Nephron (organoid): ENCODE results near the gene FHOD3.

Source experiments
- H3K27ac Mint-ChIP-seq, 3 experiments: 2 replicates each; pipeline ENCODE4 v1.8.0; 2020; ENCODE audit warnings: mixed read lengths in 3 of 3, mild to moderate bottlenecking in 2 of 3, moderate library complexity in 1 of 3
- H3K27me3 Mint-ChIP-seq: 2 replicates; pipeline ENCODE4 v1.8.0; 2021; ENCODE audit warnings: low read depth, mild to moderate bottlenecking, moderate library complexity, mixed read lengths
- H3K36me3 Mint-ChIP-seq: 2 replicates; pipeline ENCODE4 v1.8.0; 2020; ENCODE audit warnings: low read depth, mixed read lengths
- H3K4me1 Mint-ChIP-seq: 2 replicates; pipeline ENCODE4 v1.8.0; 2020; ENCODE audit warnings: mixed read lengths
- H3K4me3 Mint-ChIP-seq, 3 experiments: 2 replicates each; pipeline ENCODE4 v1.8.0; 2020; ENCODE audit warnings: mild to moderate bottlenecking in 3 of 3, mixed read lengths in 3 of 3, moderate library complexity in 2 of 3
- H3K9me3 Mint-ChIP-seq: 2 replicates; pipeline ENCODE4 v1.8.0; 2020; ENCODE audit warnings: mixed read lengths
- TF ChIP-seq, protein P1 (sequence below), 3 experiments: fragments of 200-600 bp; sonication (generic); IDR thresholded peaks; one replicate each; pipeline ENCODE4 v1.5.0; 2021; ENCODE audit warnings: antibody characterized with exemption in 3 of 3; ENCODE audit not compliant: unreplicated experiment in 3 of 3

FHOD3 gene

DNA sequence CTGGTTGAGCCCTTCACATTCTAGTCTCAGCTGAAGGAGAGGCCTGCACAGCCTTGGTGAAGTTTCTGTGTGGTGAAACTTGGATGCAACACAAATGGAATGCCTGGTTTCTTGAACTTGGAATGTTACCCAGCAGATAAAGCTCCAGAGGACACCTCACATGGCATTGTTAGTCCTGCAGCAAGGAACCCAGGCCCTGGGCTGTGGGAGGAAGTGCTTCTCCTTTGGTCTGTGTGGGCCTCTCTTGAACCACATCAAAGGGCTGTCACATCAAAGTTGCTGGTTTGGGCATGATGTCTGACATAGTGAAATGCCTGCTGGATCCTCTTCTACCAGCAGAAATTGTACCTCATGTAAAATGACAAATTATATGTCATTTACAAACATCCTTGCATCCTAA is 198.5 kb downstream of the FHOD3 start:
- TF ChIP-seq, protein P1, sequence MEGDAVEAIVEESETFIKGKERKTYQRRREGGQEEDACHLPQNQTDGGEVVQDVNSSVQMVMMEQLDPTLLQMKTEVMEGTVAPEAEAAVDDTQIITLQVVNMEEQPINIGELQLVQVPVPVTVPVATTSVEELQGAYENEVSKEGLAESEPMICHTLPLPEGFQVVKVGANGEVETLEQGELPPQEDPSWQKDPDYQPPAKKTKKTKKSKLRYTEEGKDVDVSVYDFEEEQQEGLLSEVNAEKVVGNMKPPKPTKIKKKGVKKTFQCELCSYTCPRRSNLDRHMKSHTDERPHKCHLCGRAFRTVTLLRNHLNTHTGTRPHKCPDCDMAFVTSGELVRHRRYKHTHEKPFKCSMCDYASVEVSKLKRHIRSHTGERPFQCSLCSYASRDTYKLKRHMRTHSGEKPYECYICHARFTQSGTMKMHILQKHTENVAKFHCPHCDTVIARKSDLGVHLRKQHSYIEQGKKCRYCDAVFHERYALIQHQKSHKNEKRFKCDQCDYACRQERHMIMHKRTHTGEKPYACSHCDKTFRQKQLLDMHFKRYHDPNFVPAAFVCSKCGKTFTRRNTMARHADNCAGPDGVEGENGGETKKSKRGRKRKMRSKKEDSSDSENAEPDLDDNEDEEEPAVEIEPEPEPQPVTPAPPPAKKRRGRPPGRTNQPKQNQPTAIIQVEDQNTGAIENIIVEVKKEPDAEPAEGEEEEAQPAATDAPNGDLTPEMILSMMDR (IDR thresholded peaks at IDR 0.05; ENCODE audit: unreplicated experiment in 3 of 3), result no peak

DNA sequence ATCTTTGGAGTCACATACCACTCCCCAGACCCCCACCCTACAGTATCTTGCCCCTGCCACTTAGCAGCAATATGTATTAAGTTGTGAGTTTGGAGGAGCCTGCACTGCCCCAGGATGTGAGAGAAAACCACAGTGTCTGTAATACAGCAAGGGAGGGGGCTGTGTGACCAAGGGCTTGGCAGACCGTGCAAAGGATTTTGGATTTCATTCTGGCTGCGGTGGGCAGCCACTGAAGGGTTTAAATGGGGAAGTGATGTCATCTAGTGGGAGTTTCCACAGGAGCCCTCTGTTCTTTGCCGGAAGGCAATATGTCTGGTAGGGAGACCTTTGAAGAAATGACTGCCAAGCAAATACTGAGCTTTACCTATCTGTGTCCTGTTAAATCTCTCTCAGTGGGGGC is 202.4 kb downstream of the FHOD3 start:
- TF ChIP-seq, protein P1 (IDR thresholded peaks at IDR 0.05; ENCODE audit: unreplicated experiment in 3 of 3), result no peak
- H3K27ac Mint-ChIP-seq, result no peak overlapping the region
- no peak overlapping the region for H3K4me3 Mint-ChIP-seq
- peaks cover 3% of the 10 kb centered on the region for H3K27me3 Mint-ChIP-seq
- H3K9me3 Mint-ChIP-seq, result no peaks in the 10 kb centered on the region
- no peaks in the 10 kb centered on the region for H3K4me1 Mint-ChIP-seq
- H3K36me3 Mint-ChIP-seq, result peaks cover 8% of the 10 kb centered on the region

More for the DNA sequence above, 198.5 kb downstream of the FHOD3 start:
- H3K4me3 Mint-ChIP-seq, result no peak overlapping the region
- peaks cover 3% of the 10 kb centered on the region for H3K27me3 Mint-ChIP-seq
- H3K27ac Mint-ChIP-seq, result no peak overlapping the region
- no peaks in the 10 kb centered on the region for H3K36me3 Mint-ChIP-seq
- no peaks in the 10 kb centered on the region for H3K9me3 Mint-ChIP-seq
- peaks cover 18% of the 10 kb centered on the region for H3K4me1 Mint-ChIP-seq

DNA sequence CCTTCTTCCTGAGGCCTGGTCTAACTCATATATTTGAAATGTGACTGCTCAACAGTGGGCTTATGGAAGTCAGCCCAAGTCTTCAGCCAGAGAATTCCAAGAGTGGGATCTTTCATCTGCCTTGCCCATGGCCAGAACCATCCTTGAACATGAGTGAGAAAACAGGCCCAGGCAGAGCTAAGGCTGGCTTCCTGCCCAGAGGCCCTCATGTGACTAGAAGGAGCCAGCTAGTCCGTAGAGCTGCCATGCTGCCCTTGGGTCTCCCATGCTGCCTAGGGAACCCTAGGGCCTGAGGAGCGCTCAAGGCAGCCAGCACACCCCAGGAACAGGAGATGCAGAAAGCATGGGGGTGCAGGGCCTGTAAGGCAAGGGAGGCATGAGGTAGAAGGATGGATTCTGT is 203.6 kb downstream of the FHOD3 start:
- H3K4me1 Mint-ChIP-seq, result no peaks in the 10 kb centered on the region
- H3K27me3 Mint-ChIP-seq, result peaks cover 3% of the 10 kb centered on the region
- TF ChIP-seq, protein P1 (IDR thresholded peaks at IDR 0.05; ENCODE audit: unreplicated experiment in 3 of 3), result no peak
- H3K9me3 Mint-ChIP-seq, result no peaks in the 10 kb centered on the region
- no peak overlapping the region for H3K27ac Mint-ChIP-seq
- no peak overlapping the region for H3K4me3 Mint-ChIP-seq
- peaks cover 9% of the 10 kb centered on the region for H3K36me3 Mint-ChIP-seq

DNA sequence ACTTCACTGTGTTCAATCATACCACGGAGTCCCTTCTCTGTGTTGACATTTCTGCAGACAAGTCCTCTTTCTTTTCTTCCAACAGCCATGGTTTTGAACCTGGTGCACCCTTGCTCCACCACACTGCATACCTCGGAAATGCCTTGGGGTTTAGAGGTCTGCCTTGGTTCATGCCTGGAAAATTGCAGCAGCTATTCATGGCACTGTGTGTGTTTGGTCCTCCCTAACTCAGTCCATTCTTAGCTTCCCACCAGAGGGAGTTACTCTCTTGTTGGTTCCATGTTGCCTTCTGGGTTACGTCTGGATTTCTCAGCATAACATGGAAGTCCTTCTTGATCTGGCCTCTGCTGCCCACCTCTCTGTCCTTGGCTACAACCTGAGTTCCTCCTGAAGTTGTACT is 206.0 kb downstream of the FHOD3 start:
- TF ChIP-seq, protein P1 (IDR thresholded peaks at IDR 0.05; ENCODE audit: unreplicated experiment in 3 of 3), result no peak
- Mint-ChIP-seq H3K4me1 (no peaks in the 10 kb centered on the region), H3K9me3 (no peaks in the 10 kb centered on the region), H3K4me3 (no peak overlapping the region), H3K36me3 (peaks cover 9% of the 10 kb centered on the region), H3K27me3 (peaks cover 3% of the 10 kb centered on the region), H3K27ac (no peak overlapping the region)

DNA sequence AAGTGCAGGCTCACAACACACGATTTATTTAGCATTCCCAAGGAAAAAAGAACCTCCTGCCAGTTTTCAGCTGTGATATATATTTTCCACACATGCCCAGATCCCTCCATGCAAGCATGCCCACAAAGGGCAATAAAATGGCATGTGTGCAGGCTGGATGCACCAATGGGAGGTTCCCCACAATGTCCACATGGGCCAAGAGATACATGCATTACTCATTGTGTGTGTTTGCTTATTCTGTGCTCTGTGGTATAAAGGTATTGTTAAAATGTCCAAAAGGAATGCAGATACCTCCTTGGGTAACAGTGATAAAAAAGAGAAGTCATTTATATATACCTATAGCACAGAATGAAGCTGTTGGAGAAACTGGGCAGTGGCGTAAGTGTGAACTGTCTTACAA is 207.4 kb downstream of the FHOD3 start:
- no peak overlapping the region for H3K27ac Mint-ChIP-seq
- TF ChIP-seq, protein P1 (IDR thresholded peaks at IDR 0.05; ENCODE audit: unreplicated experiment in 3 of 3), result no peak
- no peaks in the 10 kb centered on the region for H3K4me1 Mint-ChIP-seq
- no peaks in the 10 kb centered on the region for H3K9me3 Mint-ChIP-seq
- H3K4me3 Mint-ChIP-seq, result no peak overlapping the region
- H3K27me3 Mint-ChIP-seq, result peaks cover 3% of the 10 kb centered on the region
- peaks cover 9% of the 10 kb centered on the region for H3K36me3 Mint-ChIP-seq

DNA sequence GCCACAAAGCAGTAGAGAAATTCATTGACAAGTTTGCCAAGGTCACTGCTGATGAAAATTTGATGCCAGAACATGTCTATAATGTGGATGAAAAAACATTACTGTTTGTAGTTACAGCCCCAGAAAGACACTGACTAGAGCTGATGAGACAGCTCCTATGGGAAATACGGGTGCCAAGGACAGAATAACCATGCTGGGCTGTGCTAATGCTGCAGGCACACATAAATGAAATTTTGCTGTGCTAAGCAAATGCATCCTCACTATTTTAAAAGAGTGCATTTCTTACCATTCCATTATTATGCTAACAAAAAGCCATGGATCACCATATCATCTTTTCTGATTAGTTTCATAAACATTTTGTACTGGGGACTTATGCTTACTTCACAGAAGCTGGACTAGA is 208.2 kb downstream of the FHOD3 start:
- no peak overlapping the region for H3K4me3 Mint-ChIP-seq
- H3K27ac Mint-ChIP-seq, result no peak overlapping the region
- H3K4me1 Mint-ChIP-seq, result peaks cover 5% of the 10 kb centered on the region
- H3K27me3 Mint-ChIP-seq, result no peaks in the 10 kb centered on the region
- H3K36me3 Mint-ChIP-seq, result peaks cover 9% of the 10 kb centered on the region
- TF ChIP-seq, protein P1 (IDR thresholded peaks at IDR 0.05; ENCODE audit: unreplicated experiment in 3 of 3), result no peak
- no peaks in the 10 kb centered on the region for H3K9me3 Mint-ChIP-seq
